H1 (cell line): Measurements from ENCODE around the gene ADPRHL1. TPM values are rescaled to one million over a fixed set of nuclear protein-coding genes. Genes with fewer than 3 reads are reported as not detected.

Experiments
- CTCF ChIA-PET: fragments of 300-600 bp; sonication (Branson Sonifier 250); formaldehyde crosslinking; loops from one replicate; lab custom pipeline; 2021; ENCODE audit not compliant: partially characterized antibody; lab: Charles Lee
- POLR2A ChIA-PET: fragments of 300-600 bp; sonication (Branson Sonifier 250); formaldehyde crosslinking; loops from one replicate; lab custom pipeline; 2021; ENCODE audit warnings: inconsistent platforms; ENCODE audit not compliant: partially characterized antibody; lab: Charles Lee
- DNase-seq, 2 experiments: peaks; one replicate each; pipeline versions ENCODE4 v3.0.0 to v3.0.0-alpha.2; 2010 to 2022; ENCODE audit warnings: low spot score in 2 of 2, low read depth in 1 of 2, mixed read lengths in 1 of 2
- FAIRE-seq: peaks from 2 replicates; lab custom pipeline; 2011; peaks lifted over from hg19 to GRCh38; lab: Jason Lieb, UNC
- H2AFZ ChIP-seq: 2 replicates; pipeline ENCODE4 v1.8.1; 2012; ENCODE audit warnings: low read length, inconsistent platforms
- H2AK5ac ChIP-seq: 2 replicates; pipeline ENCODE4 v1.6.1; 2013; ENCODE audit warnings: low read depth, low read length
- H2BK120ac ChIP-seq: replicated peaks from 2 replicates; pipeline ENCODE3; 2013; ENCODE audit warnings: low read depth, low read length, inconsistent platforms
- H2BK12ac ChIP-seq: 2 replicates; pipeline ENCODE4 v1.6.1; 2013; ENCODE audit warnings: low read depth, low read length
- H2BK15ac ChIP-seq: 2 replicates; pipeline ENCODE4 v1.6.1; 2013; ENCODE audit warnings: low read length
- H2BK20ac ChIP-seq: 2 replicates; pipeline ENCODE4 v1.6.1; 2013; ENCODE audit warnings: low read length
- H2BK5ac ChIP-seq: 2 replicates; pipeline ENCODE4 v1.6.1; 2013; ENCODE audit warnings: low read depth, low read length
- H3K14ac ChIP-seq: 2 replicates; pipeline ENCODE4 v1.6.1; 2013; ENCODE audit warnings: inconsistent platforms; ENCODE audit not compliant: insufficient read length
- H3K18ac ChIP-seq: 2 replicates; pipeline ENCODE4 v1.6.1; 2013; ENCODE audit warnings: low read length; ENCODE audit errors: extremely low read depth
- H3K23ac ChIP-seq: 2 replicates; pipeline ENCODE4 v1.6.1; 2013; ENCODE audit warnings: inconsistent platforms; ENCODE audit not compliant: insufficient read length
- H3K23me2 ChIP-seq: 2 replicates; pipeline ENCODE4 v1.6.1; 2013; ENCODE audit warnings: low read depth, low read length
- H3K27ac ChIP-seq: 2 replicates; pipeline ENCODE4 v1.6.1; 2011; ENCODE audit warnings: low read depth, low read length, inconsistent platforms
- H3K27me3 ChIP-seq, 4 experiments: replicated peaks in 1 of 4; 1 replicate in 1 of 4; 2 replicates in 3 of 4; pipeline versions ENCODE4 v1.6.1 to v1.8.1; 2011 to 2013; ENCODE audit warnings: low read length in 3 of 4, mild to moderate bottlenecking in 3 of 4, inconsistent platforms in 2 of 4, mixed read lengths in 2 of 4, moderate library complexity in 1 of 4; ENCODE audit not compliant: control insufficient read depth in 3 of 4, insufficient read depth in 3 of 4; ENCODE audit errors: extremely low read depth in 1 of 4
- H3K36me3 ChIP-seq, 4 experiments: 2 replicates each; pipeline versions ENCODE4 v1.6.1 to v1.8.1; 2011 to 2013; ENCODE audit warnings: mild to moderate bottlenecking in 4 of 4, low read length in 3 of 4, moderate library complexity in 2 of 4, control low read depth in 1 of 4, inconsistent platforms in 1 of 4; ENCODE audit not compliant: insufficient read depth in 4 of 4, control insufficient read depth in 2 of 4
- H3K4ac ChIP-seq: replicated peaks from 2 replicates; pipeline ENCODE3; 2013; ENCODE audit warnings: low read length, low read depth, mixed read lengths, inconsistent platforms; ENCODE audit not compliant: insufficient read length
- H3K4me1 ChIP-seq, 4 experiments: replicated peaks in 1 of 4; 1 replicate in 1 of 4; 2 replicates in 3 of 4; pipeline versions ENCODE4 v1.6.1 to v1.8.1; 2011 to 2013; ENCODE audit warnings: low read length in 3 of 4, inconsistent platforms in 2 of 4, mixed read lengths in 1 of 4; ENCODE audit not compliant: insufficient read depth in 4 of 4, control insufficient read depth in 3 of 4
- H3K4me2 ChIP-seq, 2 experiments: 2 replicates each; pipeline versions ENCODE4 v1.6.1 to v1.8.1; 2011 to 2013; ENCODE audit warnings: low read depth in 2 of 2, low read length in 2 of 2, control low read depth in 1 of 2, inconsistent platforms in 1 of 2, mild to moderate bottlenecking in 1 of 2; ENCODE audit not compliant: insufficient read depth in 1 of 2
- H3K4me3 ChIP-seq, 4 experiments: fragments of 200-600, 300-600 bp in 1 of 4; sonication (generic), shearing (Covaris generic), sonication (Bioruptor Twin) in 1 of 4; 2 replicates each; pipeline versions ENCODE4 v1.5.1 to v1.8.1; 2011 to 2016; ENCODE audit warnings: low read length in 4 of 4, low read depth in 3 of 4, control low read depth in 2 of 4, inconsistent platforms in 2 of 4, mild to moderate bottlenecking in 2 of 4, mixed read lengths in 1 of 4, moderate library complexity in 1 of 4; ENCODE audit not compliant: insufficient read depth in 2 of 4; ENCODE audit errors: extremely low read depth in 1 of 4
- H3K56ac ChIP-seq: replicated peaks from 2 replicates; pipeline ENCODE3; 2013; ENCODE audit warnings: low read depth, mild to moderate bottlenecking, mixed read lengths, low read length, inconsistent platforms; ENCODE audit not compliant: insufficient read length
- H3K79me1 ChIP-seq: 2 replicates; pipeline ENCODE4 v1.6.1; 2013; ENCODE audit warnings: low read depth, low read length, control low read depth
- H3K79me2 ChIP-seq, 2 experiments: 2 replicates each; pipeline versions ENCODE4 v1.6.1 to v1.8.1; 2012 to 2013; ENCODE audit warnings: low read length in 2 of 2, mild to moderate bottlenecking in 2 of 2, inconsistent platforms in 1 of 2; ENCODE audit not compliant: insufficient read depth in 2 of 2, control insufficient read depth in 1 of 2
- H3K9ac ChIP-seq, 4 experiments: replicated peaks in 1 of 4; 1 replicate in 1 of 4; 2 replicates in 3 of 4; pipeline versions ENCODE4 v1.6.1 to v1.8.1; 2011 to 2013; ENCODE audit warnings: low read depth in 3 of 4, low read length in 3 of 4, control low read depth in 2 of 4, mild to moderate bottlenecking in 2 of 4, moderate library complexity in 2 of 4, inconsistent platforms in 1 of 4; ENCODE audit errors: extremely low read depth in 1 of 4
- H3K9me3 ChIP-seq, 2 experiments: 2 replicates each; pipeline versions ENCODE4 v1.6.1 to v1.8.1; 2012 to 2013; ENCODE audit warnings: mild to moderate bottlenecking in 2 of 2, moderate library complexity in 2 of 2, control low read depth in 1 of 2, inconsistent platforms in 1 of 2, low read depth in 1 of 2, low read length in 1 of 2, mixed read lengths in 1 of 2; ENCODE audit not compliant: insufficient read depth in 2 of 2
- H4K20me1 ChIP-seq, 2 experiments: replicated peaks in 1 of 2; 2 replicates each; pipeline versions ENCODE3 to v1.8.1; 2011 to 2013; ENCODE audit warnings: inconsistent platforms in 2 of 2, low read length in 2 of 2, mild to moderate bottlenecking in 1 of 2; ENCODE audit not compliant: insufficient read depth in 2 of 2, control insufficient read depth in 1 of 2
- H4K5ac ChIP-seq: 2 replicates; pipeline ENCODE4 v1.6.1; 2013; ENCODE audit warnings: low read length, low read depth, mixed read lengths, inconsistent platforms; ENCODE audit not compliant: insufficient read length
- H4K8ac ChIP-seq: 2 replicates; pipeline ENCODE4 v1.8.0; 2013; ENCODE audit warnings: mild to moderate bottlenecking, moderate library complexity, low read length, inconsistent platforms; ENCODE audit not compliant: insufficient read depth; ENCODE audit errors: extremely low read depth
- H4K91ac ChIP-seq: replicated peaks from 2 replicates; pipeline ENCODE3; 2013; ENCODE audit warnings: low read length, mixed read lengths, inconsistent platforms; ENCODE audit not compliant: insufficient read length
- ASH2L ChIP-seq: fragments of 200-600, 300-600 bp; sonication (generic); IDR thresholded peaks from one replicate; pipeline ENCODE4 v1.7.1; 2017; ENCODE audit warnings: low read length
- CTBP2 ChIP-seq: IDR thresholded peaks from 2 replicates; pipeline ENCODE4 v1.7.0; 2011; ENCODE audit warnings: borderline replicate concordance, mild to moderate bottlenecking, moderate library complexity, mixed read lengths, low read length; ENCODE audit not compliant: insufficient read depth, insufficient read length
- KDM1A ChIP-seq: fragments of 200-600, 300-600 bp; sonication (generic); IDR thresholded peaks from 2 replicates; pipeline ENCODE4 v1.7.1; 2016; ENCODE audit warnings: mild to moderate bottlenecking, low read length, borderline replicate concordance
- MAFK ChIP-seq: IDR thresholded peaks from 2 replicates; pipeline ENCODE4 v1.6.1; 2012; ENCODE audit warnings: low read depth, mild to moderate bottlenecking, improper control_type of control experiment, low read length
- MAX ChIP-seq: IDR thresholded peaks from 2 replicates; pipeline ENCODE4 v1.6.1; 2012; ENCODE audit warnings: inconsistent platforms
- PHF8 ChIP-seq: fragments of 200-600 bp; sonication (generic); conservative IDR thresholded peaks from 2 replicates; pipeline ENCODE4 v1.7.1; 2012; ENCODE audit warnings: low read depth, mild to moderate bottlenecking, inconsistent platforms, low read length, moderate library complexity
- SAP30 ChIP-seq: fragments of 300-600 bp; sonication (generic); IDR thresholded peaks from 2 replicates; pipeline ENCODE4 v1.7.1; 2012; ENCODE audit warnings: low read length, moderate library complexity, mild to moderate bottlenecking, inconsistent platforms; ENCODE audit not compliant: insufficient read depth, insufficient replicate concordance
- WGBS, 2 experiments: shearing (Covaris generic) in 1 of 2; methylation state at CpG; one replicate each; pipeline versions ENCODE4 v1.1.6 to v1.1.7; 2013 to 2015; ENCODE audit warnings: low lambda C conversion rate in 2 of 2, mixed read lengths in 2 of 2, inconsistent platforms in 1 of 2, low coverage in 1 of 2, missing lambda C conversion rate in 1 of 2; ENCODE audit not compliant: insufficient replicate concordance in 2 of 2, insufficient coverage in 1 of 2, insufficient read length in 1 of 2; ENCODE audit errors: extremely low coverage in 1 of 2, missing lambda C conversion rate in 1 of 2; 5-methylcytosine and 5-hydroxymethylcytosine counted together
- polyA plus RNA-seq, 7 experiments: library from polyadenylated mRNA; depleted of rRNA in 3 of 7; stranded (reverse) in 5 of 7; unstranded in 2 of 7; fragments of >200 nt in 5 of 7; fragments of 200-250 nt in 2 of 7; gene quantifications; 1 replicate in 5 of 7; 2 replicates in 1 of 7; 4 replicates in 1 of 7; pipeline versions ENCODE4 v1.2.1 to v1.2.3, GENCODE V29; 2011 to 2013; ENCODE audit warnings: missing spikeins in 2 of 7, mixed read lengths in 2 of 7
- total RNA-seq: library from RNA; stranded (reverse); fragmentation: NEBNext Ultra II Directional; extraction: Animal tissue kit (Norgen Biotek cat#: 25700); gene quantifications from 2 replicates; pipeline ENCODE4 v1.2.1, GENCODE V29; 2021

Gene ADPRHL1
- total and polyA plus RNA-seq, 2 of the 8 experiments (the other 6 are each of a cell fraction or from before 2014, with no cell fraction given) = 0.74 to 1.7 TPM

DNA sequence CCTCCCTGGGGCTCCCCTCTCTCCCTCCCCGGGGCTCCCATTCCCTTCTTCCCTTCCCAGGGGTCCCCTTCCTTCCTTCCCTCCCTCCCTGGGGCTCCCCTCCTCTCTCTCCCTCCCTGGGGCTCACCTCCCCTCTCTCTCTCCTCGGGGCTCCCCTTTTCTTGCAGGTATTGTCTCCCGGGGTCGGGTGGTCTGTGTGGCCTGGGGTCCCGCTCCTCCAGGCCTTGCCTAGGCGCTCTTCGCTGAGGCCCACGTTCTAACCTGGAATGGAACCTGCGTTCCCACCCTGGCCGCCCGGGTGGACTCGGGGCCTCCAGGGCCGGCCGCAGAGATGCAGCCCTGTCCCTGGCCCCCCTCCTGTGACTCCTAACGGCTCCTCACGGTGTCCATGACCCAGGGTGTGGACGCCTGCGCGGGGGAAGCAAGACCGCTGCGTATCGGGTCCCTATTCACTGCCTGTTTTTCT, 38.2 kb upstream of the ADPRHL1 start:
- CTCF ChIA-PET = no interaction called here
- WGBS, 2 experiments = 2% methylated on average over 17 of the region's 22 CpGs; no CpG with 5 or more reads in 1 of the 2 experiments
- peak in 1 of 2 experiments; percentile 70 for DNase-seq

More for the DNA sequence above, 38.2 kb upstream of the ADPRHL1 start:
- H3K27me3 ChIP-seq = no peaks in the 10 kb centered on the region
- H3K79me2 ChIP-seq = peaks cover 23 to 68% of the 10 kb centered on the region in 2 experiments
- peak overlapping the region; percentile 37; the same call in 1 of the 2 replicates for H2BK20ac ChIP-seq
- H4K5ac ChIP-seq = peak overlapping the region; percentile 3
- peak overlapping the region; percentile 90 for H4K8ac ChIP-seq
- H2BK12ac ChIP-seq = no peak overlapping the region
- H4K91ac ChIP-seq = no peak overlapping the region
- H3K9ac ChIP-seq = peak overlapping the region in 3 of 4 experiments; percentile 35 to 96 (median 71); a peak in 4 of 7 replicates
- H4K20me1 ChIP-seq = peaks cover 6 to 15% of the 10 kb centered on the region in 2 experiments
- no peak overlapping the region for H2AFZ ChIP-seq
- H3K14ac ChIP-seq = no peak overlapping the region
- peaks cover 9% of the 10 kb centered on the region for H3K23me2 ChIP-seq
- 0 out of 2 replicates have a peak overlapping the region, but pooled peaks have one; percentile 84 for H2BK5ac ChIP-seq
- POLR2A ChIA-PET = no interaction called here
- FAIRE-seq = no peak
- H3K4me1 ChIP-seq = peaks cover 3 to 18% (median 12%) of the 10 kb centered on the region in 4 experiments
- H2BK15ac ChIP-seq = no peak overlapping the region
- H3K56ac ChIP-seq = no peak overlapping the region
- no peak overlapping the region for H3K4ac ChIP-seq
- peak overlapping the region; percentile 55; the same call in 1 of the 2 replicates for H3K27ac ChIP-seq
- peaks cover 0 to 11% (median under 1%) of the 10 kb centered on the region in 4 experiments; a peak in 1 of 8 replicates for H3K36me3 ChIP-seq
- no peak for TF ChIP-seq MAFK
- TF ChIP-seq ASH2L = peak; percentile 90
- peak; percentile 23 for TF ChIP-seq CTBP2
- no peak for TF ChIP-seq PHF8
- TF ChIP-seq KDM1A = 0 out of 2 replicates have a peak, but pooled peaks have one; percentile 40
- peak; percentile 59 for TF ChIP-seq SAP30
- TF ChIP-seq MAX = no peak
- H2BK120ac ChIP-seq = no peak overlapping the region
- H3K23ac ChIP-seq = no peak overlapping the region
- no peak overlapping the region; the same call in 1 of the 2 replicates for H3K18ac ChIP-seq
- no peaks in the 10 kb centered on the region for H3K9me3 ChIP-seq
- peak overlapping the region; percentile 82 to 95 (median 91) for H3K4me3 ChIP-seq
- H2AK5ac ChIP-seq = no peak overlapping the region
- H3K79me1 ChIP-seq = peaks cover 19% of the 10 kb centered on the region
- H3K4me2 ChIP-seq = peak overlapping the region; percentile 77 to 99
